RWPE1 (cell line): Measurements from ENCODE around the gene SLC66A1.

Source experiments
- CTCF ChIA-PET: fragments of 350-600 bp; sonication (Branson Sonifier 250); formaldehyde crosslinking; extraction: SDS; loops from one replicate; lab custom pipeline; 2021; lab: Yijun Ruan, JAX
- POLR2A ChIA-PET: fragments of 400-600 bp; formaldehyde crosslinking; extraction: SDS; loops from one replicate; lab custom pipeline; 2020; ENCODE audit warnings: antibody characterized with exemption; ENCODE audit not compliant: low non-redundant PET; lab: Yijun Ruan, JAX
- DNase-seq: peaks from one replicate; pipeline ENCODE4 v3.0.0; 2012; ENCODE audit warnings: low spot score
- H3K27ac ChIP-seq: fragments of 450-650 bp; 2 replicates; pipeline ENCODE4 v1.5.1; 2017
- CTCF ChIP-seq: fragments of 450-650 bp; conservative IDR thresholded peaks from 2 replicates; pipeline ENCODE4 v1.5.1; 2017; ENCODE audit warnings: low read depth, mild to moderate bottlenecking

Gene SLC66A1

GRCh38 chr1:19311503-19311930 lies 609 bp upstream of the SLC66A1 start:
- DNase-seq: no peak
- H3K27ac ChIP-seq: peak overlapping the region; percentile 78
- POLR2A ChIA-PET: interaction anchor here (0.5 to 1.5 kb wide), 4 partner anchors 19 to 341 kb away, joined by 3 to 4 read pairs (median 3); partner anchors contain the start of genes EMC1 and MRTO4
- CTCF ChIA-PET: interaction anchor here (1.0 kb wide), 1 partner anchor 40 kb away, joined by 3 read pairs; no protein-coding TSS in a partner anchor
- TF ChIP-seq CTCF: no peak

GRCh38 chr1:19312782-19313635 lies 883 bp downstream of the SLC66A1 start:
- TF ChIP-seq CTCF: no peak
- CTCF ChIA-PET: interaction anchor here (0.9 kb wide), 1 partner anchor 341 kb away, joined by 7 read pairs; no protein-coding TSS in a partner anchor
- peak; percentile 55 for DNase-seq
- H3K27ac ChIP-seq: peak overlapping the region; percentile 78
- POLR2A ChIA-PET: interaction anchor here (0.6 to 1.5 kb wide), 3 partner anchors 18 to 334 kb away, joined by 3 read pairs; partner anchors contain the start of genes EMC1 and MRTO4

- TF ChIP-seq CTCF: no peak
- ChIA-PET CTCF (interaction anchor here (0.9 kb wide), 1 partner anchor 340 kb away, joined by 7 read pairs; no protein-coding TSS in a partner anchor), POLR2A (interaction anchor here (0.6 kb wide), 1 partner anchor 334 kb away, joined by 3 read pairs; no protein-coding TSS in a partner anchor)
- peak overlapping the region; percentile 36 for H3K27ac ChIP-seq
- DNase-seq: no peak
Observed at GRCh38 chr1:19313636-19313959, 1.5 kb downstream of the SLC66A1 start.

GRCh38 chr1:19313961-19314882 lies 2.1 kb downstream of the SLC66A1 start:
- ChIA-PET POLR2A (interaction anchor here (0.6 kb wide), 1 partner anchor 333 kb away, joined by 3 read pairs; no protein-coding TSS in a partner anchor), CTCF (interaction anchor here (0.7 kb wide), 1 partner anchor 119 kb away, joined by 3 read pairs; no protein-coding TSS in a partner anchor)
- peak overlapping the region; percentile 36 for H3K27ac ChIP-seq
- no peak for TF ChIP-seq CTCF
- DNase-seq: no peak

- DNase-seq: no peak
- peak overlapping the region; percentile 36 for H3K27ac ChIP-seq
- POLR2A ChIA-PET: no interaction called here
- CTCF ChIA-PET: no interaction called here
- TF ChIP-seq CTCF: no peak
Observed at GRCh38 chr1:19315378-19316198, 3.5 kb downstream of the SLC66A1 start.
